NCI-H1092 treated with DMSO at 0.1 percent for 48 hours (cell line): ENCODE results near the gene MPC1.
A peak's percentile ranks its signal among the peaks of the same experiment; 100 is the strongest.
"Not testable (repeated sequence)": the region's sequence is repeated elsewhere in the genome, so short reads cannot be mapped to it uniquely, and the experiment has no call there.

Experiments
- DNase-seq: peaks from one replicate; lab custom pipeline; 2025; lab: John Stamatoyannopoulos, UW

Gene MPC1

GRCh38 chr6:166406197-166406596, 23.5 kb upstream of the MPC1 start:
- no peak for DNase-seq

- DNase-seq: no peak
Measured at GRCh38 chr6:166405386-166405785, 22.6 kb upstream of the MPC1 start.

DNA sequence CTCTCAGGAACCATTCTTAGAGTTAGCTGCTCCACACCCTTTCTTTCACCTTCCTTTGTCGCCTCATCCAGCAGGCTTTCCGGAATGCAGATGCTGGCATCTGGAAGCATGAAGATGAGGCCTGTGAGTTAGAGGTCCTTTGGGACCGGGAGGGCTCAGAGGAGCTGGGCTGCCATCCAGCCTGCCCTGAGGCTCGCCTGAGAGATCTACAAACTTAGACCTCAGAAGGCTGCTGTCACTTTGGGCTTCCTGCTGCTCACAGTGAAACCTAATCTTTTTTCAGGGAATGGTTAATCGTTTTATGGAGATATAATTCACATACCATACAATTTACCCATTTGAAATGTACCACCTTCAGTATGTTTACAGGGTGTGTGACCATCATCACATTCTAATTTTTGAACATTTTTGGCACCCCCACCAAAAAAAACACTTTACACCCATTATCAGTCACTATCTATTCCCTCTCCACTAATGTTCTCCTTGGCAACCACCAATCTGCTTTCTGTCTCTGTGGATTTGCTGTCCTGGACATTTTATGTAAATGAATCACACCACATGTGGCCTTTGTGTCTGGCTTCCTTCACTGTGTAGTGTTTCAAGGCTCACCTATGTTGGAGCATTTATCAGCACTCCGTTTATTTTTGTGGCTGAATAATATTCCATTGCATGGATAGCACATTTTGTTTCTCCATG, 20.0 kb upstream of the MPC1 start:
- DNase-seq: peak; percentile 22

DNA sequence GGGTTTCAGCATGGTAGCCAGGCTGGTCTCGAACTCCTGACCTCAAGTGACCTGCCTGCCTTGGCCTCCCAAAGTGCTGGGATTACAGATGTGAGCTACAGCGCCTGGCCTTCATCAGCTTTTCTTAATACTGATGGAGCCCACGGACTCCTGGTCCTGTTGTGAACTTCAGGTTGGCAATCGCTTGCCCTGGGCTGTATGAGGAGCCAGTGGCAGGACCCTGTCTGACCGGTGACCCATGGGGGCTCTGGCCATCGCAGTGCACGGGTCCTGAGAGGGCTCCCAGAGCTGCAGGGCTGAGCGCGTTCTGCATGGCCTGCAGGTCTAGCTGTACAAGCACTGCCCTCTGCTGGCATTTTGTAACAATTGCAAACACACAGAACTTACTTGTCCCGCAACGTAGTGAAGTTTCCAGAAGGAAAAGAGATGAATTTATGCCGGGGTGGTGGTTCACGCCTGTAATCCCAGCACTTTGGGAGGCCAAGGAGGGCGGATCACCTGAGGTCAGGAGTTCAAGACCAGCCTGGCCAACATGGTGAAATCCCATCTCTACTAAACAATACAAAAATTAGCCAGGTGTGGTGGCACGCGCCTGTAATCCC, 18.0 kb upstream of the MPC1 start:
- peak; percentile 80 for DNase-seq

- no peak for DNase-seq
Measured at GRCh38 chr6:166400181-166400580, 17.4 kb upstream of the MPC1 start.

DNA sequence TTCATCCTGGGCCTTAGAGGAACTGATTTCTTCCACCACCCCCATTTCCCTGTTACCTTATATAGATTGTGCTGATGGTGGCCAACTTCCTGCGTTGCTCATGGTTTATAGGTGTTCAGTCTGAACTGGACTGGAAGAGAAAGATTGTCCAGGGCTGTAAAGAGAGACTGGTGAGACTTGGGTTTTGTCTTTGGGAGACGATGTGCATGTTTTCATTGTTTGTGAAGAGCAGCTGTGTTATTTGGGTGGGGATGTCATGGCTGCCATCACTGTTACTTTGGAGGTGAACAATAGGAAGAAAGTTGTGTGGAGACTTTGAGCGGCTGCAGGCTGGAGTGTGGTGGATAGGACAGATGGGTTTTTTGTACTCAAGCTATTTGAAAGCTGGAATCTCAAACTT, 15.6 kb upstream of the MPC1 start:
- no peak for DNase-seq

DNA sequence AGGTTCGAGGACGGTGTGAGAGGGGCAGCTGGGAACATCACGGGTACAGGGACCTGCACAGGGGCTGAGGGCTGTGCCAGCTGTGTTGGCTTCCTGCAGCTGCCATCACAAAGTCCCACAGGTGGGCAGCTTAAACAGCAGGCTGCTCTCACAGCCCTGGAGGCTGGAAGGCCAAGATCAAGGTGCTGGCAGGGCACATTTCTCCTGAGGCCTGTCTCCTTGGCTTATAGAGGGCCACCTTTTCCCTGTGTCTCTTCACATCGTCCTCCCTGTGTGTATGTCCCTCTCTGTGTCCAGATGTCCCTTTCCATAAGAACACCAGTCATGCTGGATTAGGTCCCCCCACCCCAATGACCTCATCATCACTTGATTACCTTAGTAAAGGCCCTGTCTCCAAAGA, 15.1 kb upstream of the MPC1 start:
- no peak for DNase-seq

DNA sequence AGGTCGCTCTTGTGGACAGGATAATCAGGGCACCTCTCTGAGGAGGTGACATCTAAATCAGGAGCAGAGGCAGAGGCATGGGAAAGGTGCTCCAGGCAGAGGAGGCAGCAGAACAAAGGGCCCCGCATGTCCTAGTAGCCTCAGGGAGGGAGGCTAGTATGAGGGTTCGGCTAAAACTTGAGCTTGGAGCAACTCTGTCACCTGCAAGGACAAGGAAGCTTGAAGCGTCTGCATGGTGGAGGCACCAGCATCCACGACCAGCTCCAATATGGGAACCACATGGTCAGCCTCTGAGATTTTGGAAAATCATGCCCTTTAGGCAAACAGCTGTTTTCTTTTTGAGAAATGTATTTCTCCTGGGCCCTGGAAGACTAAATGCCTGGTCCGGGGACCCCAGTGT, 13.0 kb upstream of the MPC1 start:
- no peak for DNase-seq

- no peak for DNase-seq
Measured at GRCh38 chr6:166395351-166395750, 12.6 kb upstream of the MPC1 start.

- DNase-seq: no peak
Measured at GRCh38 chr6:166394036-166394892, 11.5 kb upstream of the MPC1 start.

DNA sequence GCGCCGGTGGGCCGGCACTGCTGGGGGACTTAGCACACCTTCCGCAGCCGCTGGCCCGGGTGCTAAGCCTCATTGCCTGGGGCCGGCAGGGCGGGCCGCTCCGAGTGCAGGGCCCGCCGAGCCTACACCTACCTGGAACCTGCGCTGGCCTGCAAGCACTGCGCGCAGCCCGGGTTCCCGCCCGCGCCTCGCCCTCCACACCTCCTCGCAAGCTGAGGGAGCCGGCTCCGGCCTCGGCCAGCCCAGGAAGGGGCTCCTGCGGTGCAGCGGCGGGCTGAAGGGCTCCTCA, 10.7 kb upstream of the MPC1 start:
- no peak for DNase-seq

DNA sequence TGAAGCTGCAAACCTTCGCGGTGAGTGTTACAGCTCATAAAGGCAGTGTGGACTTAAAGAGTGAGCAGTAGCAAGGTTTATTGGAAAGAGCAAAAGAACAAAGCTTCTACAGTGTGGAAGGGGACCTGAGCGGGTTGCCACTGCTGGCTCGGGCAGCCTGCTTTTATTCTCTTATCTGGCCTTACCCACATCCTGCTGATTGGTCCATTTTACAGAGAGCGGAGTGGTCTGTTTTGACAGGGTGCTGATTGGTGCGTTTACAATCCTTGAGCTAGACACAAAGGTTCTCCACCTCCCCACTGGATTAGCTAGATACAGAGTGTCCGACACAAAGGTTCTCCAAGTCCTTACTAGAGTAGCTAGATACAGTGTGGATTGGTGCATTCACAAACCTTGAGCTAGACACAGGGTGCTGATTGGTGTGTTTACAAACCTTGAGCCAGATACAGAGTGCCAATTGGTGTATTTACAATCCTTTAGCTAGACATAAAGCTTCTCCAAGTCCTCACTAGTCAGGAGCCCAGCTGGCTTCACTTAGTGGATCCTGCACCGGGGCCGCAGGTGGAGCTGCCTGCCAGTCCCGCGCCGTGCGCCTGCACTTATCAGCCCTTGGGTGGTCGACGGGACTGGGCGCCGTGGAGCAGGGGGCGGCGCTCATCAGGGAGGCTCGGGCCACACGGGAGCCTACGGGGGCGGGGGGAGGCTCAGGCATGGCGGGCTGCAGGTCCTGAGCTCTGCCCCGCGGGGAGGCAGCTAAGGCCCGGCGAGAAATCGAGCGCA, 10.2 kb upstream of the MPC1 start:
- DNase-seq: not testable (repeated sequence)

DNA sequence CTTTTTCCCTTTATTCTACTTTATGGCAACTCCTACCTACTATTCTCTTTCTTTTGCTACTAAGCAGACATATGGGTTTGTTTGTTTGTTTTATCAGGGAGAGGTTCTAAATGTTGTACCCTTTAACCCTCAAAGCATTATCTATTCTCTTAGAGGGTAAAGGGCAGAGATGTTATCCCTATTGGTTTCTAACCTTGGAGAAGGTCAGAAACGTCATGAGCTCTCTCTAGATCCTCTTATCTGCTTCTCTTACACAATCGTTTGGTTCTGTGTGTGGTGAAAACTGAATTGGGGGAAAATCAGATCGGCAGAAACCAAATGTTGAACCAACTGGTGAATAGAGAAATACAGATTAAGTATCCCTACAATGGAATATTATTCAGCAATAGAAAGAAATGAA, 6.4 kb upstream of the MPC1 start:
- no peak for DNase-seq

DNA sequence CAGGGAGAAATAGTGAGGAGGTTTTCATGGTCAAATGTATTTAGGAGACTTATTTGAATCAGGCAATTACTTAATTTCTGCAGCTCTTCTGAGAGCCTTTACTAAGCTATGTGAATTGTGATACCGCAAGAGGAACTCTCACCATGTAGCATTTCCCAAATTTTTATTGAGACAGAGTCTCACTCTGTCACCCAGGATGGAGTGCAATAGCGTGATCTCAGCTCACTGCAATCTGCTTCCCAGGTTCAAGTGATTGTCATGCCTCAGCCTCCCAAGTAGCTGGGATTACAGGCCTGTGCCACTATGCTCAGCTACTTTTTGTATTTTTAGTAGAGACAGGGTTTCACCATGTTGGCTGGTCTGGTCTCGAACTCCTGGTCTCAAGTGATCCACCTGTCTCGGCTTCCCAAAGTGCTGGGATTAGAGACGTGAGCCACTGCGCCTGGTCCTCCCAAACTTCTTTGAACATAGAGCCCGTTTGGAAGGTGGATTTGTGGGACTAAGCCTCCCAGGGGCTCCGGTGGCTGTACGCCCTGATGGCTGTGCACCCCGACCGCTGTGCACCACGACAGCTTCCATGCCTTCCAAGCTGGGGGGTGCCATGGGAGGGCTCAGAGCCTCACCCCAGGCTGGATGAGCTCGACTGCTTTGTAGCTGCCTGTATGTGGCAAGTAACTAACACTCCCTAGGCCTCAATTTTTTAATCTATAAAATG, 5.7 kb upstream of the MPC1 start:
- no peak for DNase-seq

- no peak for DNase-seq
Measured at GRCh38 chr6:166387642-166388289, 5.0 kb upstream of the MPC1 start.

- DNase-seq: not testable (repeated sequence)
Measured at GRCh38 chr6:166387098-166387497, 4.4 kb upstream of the MPC1 start.

GRCh38 chr6:166386111-166386510, 3.4 kb upstream of the MPC1 start:
- no peak for DNase-seq

- DNase-seq: not testable (repeated sequence)
Measured at GRCh38 chr6:166383802-166384363, 1.1 kb upstream of the MPC1 start.

GRCh38 chr6:166382500-166382932, 224 bp downstream of the MPC1 start:
- DNase-seq: no peak

DNA sequence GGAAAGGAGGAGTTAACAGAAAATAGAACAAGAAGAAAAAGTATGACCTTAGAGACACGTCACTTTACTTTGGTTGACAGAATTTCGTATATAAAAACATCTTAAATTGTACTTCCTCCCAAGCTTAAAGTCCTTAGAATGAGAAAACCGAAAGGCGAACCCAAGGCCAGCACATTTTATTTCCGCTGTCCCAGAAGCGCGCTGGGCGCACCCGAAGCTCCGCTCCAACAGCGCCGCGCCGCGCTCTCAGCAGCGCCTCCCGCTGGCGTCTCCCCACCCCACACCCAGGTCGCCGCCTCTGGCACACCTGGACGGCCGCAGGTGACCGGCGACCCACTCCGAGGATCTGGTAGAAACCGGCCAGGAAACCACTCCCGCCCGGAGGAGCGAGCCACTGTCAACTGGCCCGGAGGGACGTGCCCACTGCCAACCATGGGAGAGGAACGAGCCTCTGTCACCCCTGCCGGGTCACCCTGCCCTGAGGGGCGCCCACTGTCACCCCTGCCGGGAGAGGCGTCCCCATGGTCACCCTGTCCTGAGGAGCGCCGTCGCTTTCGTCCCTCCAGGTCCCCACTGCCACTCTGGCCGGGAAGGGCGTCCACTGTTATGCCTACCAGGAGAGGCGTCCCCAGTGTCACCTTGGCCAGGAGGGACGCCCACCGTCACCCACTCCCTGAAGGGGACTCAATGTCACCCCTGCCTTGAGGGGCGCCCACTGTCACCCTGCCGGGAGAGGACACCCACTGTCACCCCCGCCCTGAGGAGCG, 824 bp downstream of the MPC1 start:
- DNase-seq: peak; percentile 81
